Tibial nerve (tissue), 3 donors: Measurements from ENCODE around the gene SERF2.

Source experiments
- CTCF ChIP-seq, 5 experiments: fragments of 200-600 bp in 3 of 5; fragments of 450-650 bp in 2 of 5; sonication (generic) in 3 of 5; IDR thresholded peaks; one replicate each; pipeline ENCODE4 v1.5.1; 2016 to 2019; ENCODE audit warnings: antibody characterized with exemption in 5 of 5, mild to moderate bottlenecking in 3 of 5, moderate library complexity in 2 of 5
- POLR2A ChIP-seq, 2 donors: fragments of 450-650 bp; IDR thresholded peaks; one replicate each; pipeline ENCODE4 v1.6.1; 2017; ENCODE audit warnings: antibody characterized with exemption in 2 of 2, mild to moderate bottlenecking in 2 of 2, moderate library complexity in 2 of 2

- TF ChIP-seq CTCF (IDR thresholded peaks at IDR 0.05): no peak
- TF ChIP-seq POLR2A (IDR thresholded peaks at IDR 0.05): no peak
Observed at GRCh38 chr15:43774062-43774461, 18.1 kb upstream of the SERF2 start.
